LHCN-M2 (cell line): Measurements from ENCODE around the gene TFDP1. TPM values are rescaled to one million over a fixed set of nuclear protein-coding genes. Genes with fewer than 3 reads are reported as not detected.
A peak's percentile ranks its signal among the peaks of the same experiment; 100 is the strongest.
"Not testable (repeated sequence)": the region's sequence is repeated elsewhere in the genome, so short reads cannot be mapped to it uniquely, and the experiment has no call there.

Experiments
- DNase-seq: peaks from one replicate; pipeline ENCODE4 v3.0.0-alpha.2; 2012; ENCODE audit warnings: low read depth
- total RNA-seq: library from RNA; depleted of rRNA; stranded (reverse); fragments of >200 nt; gene quantifications from 2 replicates; pipeline ENCODE4 v1.2.3, GENCODE V29; 2014

Gene TFDP1
- total RNA-seq, 1 experiment from 2014 or later, result 146 TPM

GRCh38 chr13:113550453-113550852 is 34.1 kb upstream of the TFDP1 start:
- no peak for DNase-seq

- no peak for DNase-seq
Observed at GRCh38 chr13:113551081-113552000, 33.2 kb upstream of the TFDP1 start.

- DNase-seq, result no peak
Observed at GRCh38 chr13:113552079-113552478, 32.5 kb upstream of the TFDP1 start.

GRCh38 chr13:113552786-113553434 is 31.6 kb upstream of the TFDP1 start:
- DNase-seq, result no peak

GRCh38 chr13:113553511-113554332 is 30.8 kb upstream of the TFDP1 start:
- no peak for DNase-seq

- no peak for DNase-seq
Observed at GRCh38 chr13:113554333-113554700, 30.2 kb upstream of the TFDP1 start.

- DNase-seq, result no peak
Observed at GRCh38 chr13:113555141-113555540, 29.4 kb upstream of the TFDP1 start.

GRCh38 chr13:113557013-113557412 is 27.5 kb upstream of the TFDP1 start:
- DNase-seq, result no peak

GRCh38 chr13:113558461-113558860 is 26.1 kb upstream of the TFDP1 start:
- no peak for DNase-seq

- no peak for DNase-seq
Observed at GRCh38 chr13:113559061-113559460, 25.5 kb upstream of the TFDP1 start.

GRCh38 chr13:113559901-113560644 is 24.5 kb upstream of the TFDP1 start:
- DNase-seq, result no peak

- no peak for DNase-seq
Observed at GRCh38 chr13:113560645-113561416, 23.7 kb upstream of the TFDP1 start.

- DNase-seq, result no peak
Observed at GRCh38 chr13:113561417-113562084, 23.0 kb upstream of the TFDP1 start.

GRCh38 chr13:113562085-113562749 is 22.3 kb upstream of the TFDP1 start:
- DNase-seq, result peak; percentile 54

GRCh38 chr13:113562844-113563243 is 21.7 kb upstream of the TFDP1 start:
- DNase-seq, result no peak

GRCh38 chr13:113563511-113563910 is 21.0 kb upstream of the TFDP1 start:
- not testable (repeated sequence) for DNase-seq

- DNase-seq, result no peak
Observed at GRCh38 chr13:113564331-113565023, 20.1 kb upstream of the TFDP1 start.

- no peak for DNase-seq
Observed at GRCh38 chr13:113565526-113566226, 18.9 kb upstream of the TFDP1 start.
